Activated CD4-positive, alpha-beta T cell treated with anti-CD3 and anti-CD28 coated beads for 4 hours (primary cell): ENCODE data around the gene UGP2.

Experiments
- DNase-seq, 2 donors: peaks; one replicate each; pipeline ENCODE4 v3.0.0-alpha.2; 2020

UGP2 gene

DNA sequence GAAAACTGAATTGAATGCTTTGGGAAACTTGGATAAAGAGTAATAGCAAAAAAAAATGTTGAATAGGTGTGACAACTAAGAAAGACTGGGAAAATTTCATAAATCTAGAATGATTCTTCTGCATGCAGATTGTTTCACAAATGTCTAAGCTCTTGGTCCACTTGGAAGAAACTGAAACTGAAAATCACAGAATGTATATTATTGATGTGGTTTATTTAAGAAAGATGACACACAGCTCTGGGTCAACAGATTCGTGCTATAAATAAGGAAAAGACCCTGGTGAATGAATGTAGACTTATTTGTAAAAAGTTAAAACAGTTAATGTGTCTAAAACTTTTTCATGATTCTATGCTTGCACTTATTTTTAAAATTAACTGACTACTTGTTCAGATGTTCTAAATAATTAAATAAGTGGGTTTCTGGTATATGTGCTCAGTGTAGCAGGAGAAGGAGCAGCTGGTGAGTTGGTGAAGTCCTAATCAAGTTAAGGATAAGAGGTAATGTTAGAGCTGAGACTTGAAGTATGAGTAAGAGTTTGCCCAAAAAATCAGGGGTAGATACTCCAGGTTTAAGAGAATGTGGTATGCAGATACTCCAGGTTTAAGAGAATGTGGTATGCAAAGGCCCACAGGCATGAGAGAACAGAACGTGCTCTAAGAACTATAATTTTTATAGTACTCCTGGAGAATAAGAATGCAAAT, 24.5 kb downstream of the UGP2 start:
- DNase-seq: no peak

- DNase-seq: no peak
These were observed 29.0 kb downstream of the UGP2 start for GRCh38 chr2:63870679-63871078.

GRCh38 chr2:63871864-63872263, 30.2 kb downstream of the UGP2 start:
- no peak for DNase-seq

- no peak for DNase-seq
These were observed 31.1 kb downstream of the UGP2 start for GRCh38 chr2:63872571-63873328.

DNA sequence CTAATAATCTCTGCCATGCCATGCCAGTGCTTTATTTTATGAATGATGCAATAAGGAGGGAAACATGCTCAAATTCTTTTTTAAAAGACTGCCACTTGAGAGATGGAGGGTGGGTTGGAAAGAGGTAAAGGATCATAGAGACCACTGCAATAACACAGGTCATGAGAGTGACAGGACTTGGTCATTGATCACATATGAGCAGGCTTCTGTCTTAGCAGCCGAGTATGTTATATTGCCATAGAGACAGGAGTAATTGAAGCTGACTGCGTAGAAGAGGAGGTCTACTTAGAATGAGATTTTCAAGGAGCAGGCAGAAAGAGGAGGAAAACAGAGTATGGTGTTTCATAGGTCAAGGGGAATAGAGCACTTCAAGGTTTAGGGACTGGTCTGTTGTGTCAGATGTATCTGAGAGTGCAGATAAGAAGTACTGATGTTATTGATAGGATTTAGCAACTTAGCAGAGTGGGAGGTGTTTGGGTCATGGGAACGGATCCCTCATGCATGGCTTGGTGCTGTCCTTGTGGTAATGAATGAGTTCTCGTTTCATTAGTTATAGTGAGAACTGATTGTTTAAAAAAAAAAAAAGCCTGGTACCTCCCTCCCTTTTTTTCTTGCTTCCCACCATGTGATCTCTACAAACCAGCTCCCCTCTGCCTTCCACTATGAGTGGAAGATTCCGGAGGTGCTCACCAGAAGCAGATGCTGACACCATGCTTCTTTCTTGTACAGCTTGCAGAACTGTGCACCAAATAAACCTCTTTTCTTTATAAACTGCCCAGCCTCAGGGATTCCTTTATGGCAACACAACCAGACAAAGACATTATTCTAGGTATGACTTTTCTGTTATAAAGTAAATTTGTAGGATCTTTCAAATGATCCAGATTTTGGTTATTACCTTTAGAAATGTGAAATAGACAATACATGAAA, 32.8 kb downstream of the UGP2 start:
- DNase-seq: no peak

DNA sequence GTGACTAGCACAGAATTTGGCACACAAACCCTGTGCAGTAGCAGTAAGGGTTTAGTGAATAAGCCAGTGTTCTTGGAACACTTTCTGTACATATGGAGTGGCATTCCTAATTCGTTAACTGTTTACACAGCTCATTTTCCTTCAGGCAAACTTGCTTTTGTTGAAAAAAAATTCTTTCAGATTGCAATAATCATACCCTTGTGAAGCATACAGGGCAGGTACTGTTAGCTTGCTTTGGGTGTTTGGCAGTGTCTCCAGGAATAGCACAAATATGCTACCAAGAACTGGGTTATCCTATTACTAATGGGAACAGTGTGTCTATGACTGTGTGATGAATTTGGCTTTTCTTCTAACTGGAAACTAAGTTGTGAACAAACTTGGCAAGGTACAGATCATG, 33.4 kb downstream of the UGP2 start:
- DNase-seq: no peak

DNA sequence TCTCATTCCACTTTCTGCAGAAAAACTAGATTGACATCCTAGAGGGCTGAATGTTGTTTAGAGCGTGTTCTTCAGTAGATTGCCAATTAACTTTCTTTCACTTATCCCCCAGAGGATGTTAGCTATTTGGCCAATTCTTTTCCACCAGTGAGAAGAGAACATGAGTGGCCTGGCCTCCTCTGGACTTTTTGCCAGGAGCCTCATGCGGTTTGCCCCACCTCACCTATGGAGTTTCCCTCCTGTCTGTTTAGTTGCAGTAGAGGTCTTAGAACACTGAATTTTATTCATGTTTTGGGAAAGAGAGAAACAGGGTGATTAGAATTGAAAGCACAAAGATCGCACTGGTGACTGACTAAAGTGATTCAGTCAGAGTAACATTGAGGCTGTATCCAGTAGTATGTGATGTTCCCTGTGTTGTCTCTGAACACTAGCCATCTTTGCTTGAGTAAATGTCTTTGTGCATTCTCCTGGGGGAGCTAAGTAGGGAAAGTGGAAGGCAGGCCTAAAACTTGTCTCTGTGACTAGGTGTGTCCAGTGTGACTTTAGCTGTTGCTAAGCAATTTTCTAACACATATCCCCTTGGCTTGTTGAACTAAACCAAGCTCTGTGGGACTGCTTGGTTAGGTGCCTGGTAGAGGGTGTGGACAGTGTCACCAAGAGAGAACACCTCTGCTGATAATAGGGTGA, 34.0 kb downstream of the UGP2 start:
- DNase-seq: no peak

DNA sequence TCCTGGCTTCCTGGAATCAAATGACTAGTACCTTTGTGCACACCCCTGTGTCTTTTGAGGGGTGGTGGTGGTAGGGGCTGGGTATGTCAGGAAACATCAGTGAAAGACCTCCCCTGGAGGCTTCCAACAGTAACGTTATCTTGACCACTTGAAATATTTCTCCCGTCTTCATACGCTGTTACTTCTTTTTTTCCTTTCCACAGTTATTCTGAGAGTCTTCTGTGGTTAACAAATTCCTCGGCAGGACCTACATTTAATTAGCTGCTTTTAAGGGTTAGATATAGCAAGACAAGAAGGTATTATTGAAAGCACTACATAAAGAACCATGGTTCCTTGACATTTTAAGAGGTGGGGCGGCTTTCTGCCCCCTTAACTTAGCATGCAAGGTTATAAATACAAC, 34.6 kb downstream of the UGP2 start:
- no peak for DNase-seq

GRCh38 chr2:63878486-63878885, 36.8 kb downstream of the UGP2 start:
- DNase-seq: no peak

- DNase-seq: no peak
These were observed 38.3 kb downstream of the UGP2 start for GRCh38 chr2:63879876-63880433.

GRCh38 chr2:63880625-63881024, 38.9 kb downstream of the UGP2 start:
- no peak for DNase-seq

- DNase-seq: no peak
These were observed 39.5 kb downstream of the UGP2 start for GRCh38 chr2:63881205-63881604.

DNA sequence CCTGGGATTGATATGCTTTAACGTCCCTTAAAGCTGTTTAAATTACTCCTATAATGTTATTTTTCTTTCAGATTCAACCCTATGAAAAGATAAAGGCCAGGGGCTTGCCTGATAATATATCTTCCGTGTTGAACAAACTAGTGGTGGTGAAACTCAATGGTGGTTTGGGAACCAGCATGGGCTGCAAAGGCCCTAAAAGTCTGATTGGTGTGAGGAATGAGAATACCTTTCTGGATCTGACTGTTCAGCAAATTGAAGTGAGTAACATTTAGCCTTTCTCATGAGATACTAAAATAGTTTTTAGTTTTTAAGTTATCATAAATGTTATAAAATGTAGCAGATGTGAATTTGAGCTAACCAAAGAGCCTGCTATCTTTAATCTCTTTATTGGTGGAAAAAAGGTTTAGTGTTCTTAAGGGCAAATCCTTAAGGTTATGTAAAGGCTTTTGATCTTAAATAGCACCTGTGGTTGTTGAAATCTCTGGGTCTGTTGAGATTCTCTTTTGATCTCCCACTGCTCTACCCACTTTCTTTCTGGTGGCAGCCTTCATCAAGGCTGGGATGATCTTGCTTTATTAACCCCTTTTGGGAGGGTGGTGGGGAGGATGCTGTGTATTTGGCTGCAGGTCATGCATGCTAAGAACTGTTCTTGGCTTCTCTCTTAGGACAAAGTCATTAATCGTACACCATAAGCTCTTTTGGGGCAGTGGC, 40.9 kb downstream of the UGP2 start:
- DNase-seq: no peak

DNA sequence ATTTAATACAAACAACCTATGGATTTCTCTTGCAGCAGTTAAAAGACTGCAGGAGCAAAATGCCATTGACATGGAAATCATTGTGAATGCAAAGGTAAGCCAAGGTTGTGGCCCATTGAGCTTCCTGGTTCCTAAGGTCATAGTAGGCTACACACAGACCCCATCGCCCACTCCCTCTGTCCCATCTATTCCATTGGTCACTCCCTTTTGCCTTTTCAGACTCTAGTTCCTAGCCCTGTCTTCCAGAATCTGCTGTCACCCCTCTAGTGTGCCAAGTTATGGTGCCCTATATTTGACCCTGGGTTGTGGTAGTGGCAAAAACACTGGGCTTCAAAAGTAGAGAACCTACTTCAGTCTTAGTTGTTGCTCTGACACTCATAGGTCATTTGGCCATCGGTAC, 44.7 kb downstream of the UGP2 start:
- DNase-seq: no peak

DNA sequence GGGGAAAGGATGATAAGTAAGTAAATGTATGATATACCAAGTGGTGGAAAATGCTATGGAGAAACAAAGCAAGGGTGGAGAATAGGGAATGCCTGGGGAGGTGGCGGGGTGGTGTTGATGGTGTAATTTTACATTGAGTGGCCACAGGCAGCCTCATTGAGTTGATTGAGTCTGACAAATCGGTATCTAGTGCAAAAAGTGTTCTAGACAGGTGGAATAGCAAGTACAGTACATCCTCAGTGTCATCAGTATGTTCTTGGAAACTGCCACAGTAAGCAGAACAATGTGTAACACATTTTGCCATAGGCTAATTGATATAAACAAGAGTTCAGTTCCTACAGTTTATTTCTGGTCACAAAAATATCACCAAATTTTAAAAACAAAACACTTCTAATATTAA, 46.4 kb downstream of the UGP2 start:
- DNase-seq: no peak

DNA sequence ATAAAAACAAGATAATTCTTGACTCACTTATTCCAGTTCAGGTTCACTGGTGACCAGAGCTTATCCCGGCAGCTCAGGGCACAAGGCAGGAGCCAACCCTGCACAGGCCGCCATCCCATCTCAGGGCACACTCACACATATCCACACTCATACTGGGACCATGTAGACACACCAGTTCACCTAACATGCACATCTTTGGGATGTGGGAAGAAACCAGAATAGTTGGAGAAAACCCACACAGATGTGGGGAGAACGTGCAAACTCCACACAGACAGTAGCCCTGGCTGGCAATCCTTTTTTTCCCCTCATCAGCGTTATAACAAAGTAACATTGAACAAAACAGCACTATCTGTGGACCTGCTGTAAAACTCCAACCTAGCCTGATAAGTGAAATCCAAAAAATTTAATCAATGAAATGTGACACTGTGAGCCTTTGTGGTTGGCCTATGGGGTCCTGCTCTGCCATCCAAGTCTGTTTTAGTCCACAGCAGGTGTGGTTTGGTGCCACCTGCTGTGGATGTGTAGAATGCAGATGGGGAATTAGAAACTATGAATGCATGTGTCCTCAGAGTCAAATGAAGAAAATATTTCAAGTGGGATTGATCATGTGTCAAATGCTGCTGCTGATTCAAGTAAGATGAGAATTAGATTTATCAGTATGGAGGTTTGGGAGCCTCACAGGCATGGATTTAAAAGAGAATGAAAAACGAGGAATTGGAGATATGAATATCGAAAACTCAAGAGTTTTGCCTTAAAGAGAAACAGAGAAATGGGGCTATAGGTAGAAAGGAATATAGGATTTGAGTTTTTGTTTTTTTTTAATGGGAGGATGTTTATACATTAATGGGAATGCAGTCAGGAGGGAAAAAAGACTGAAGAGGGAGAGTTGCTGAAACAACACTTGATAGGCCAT, 47.0 kb downstream of the UGP2 start:
- peak; percentile 3 to 38 for DNase-seq

- DNase-seq: no peak
These were observed 49.0 kb downstream of the UGP2 start for GRCh38 chr2:63890678-63891077.

GRCh38 chr2:63891488-63892030, 49.9 kb downstream of the UGP2 start:
- no peak for DNase-seq

- DNase-seq: no peak
These were observed 51.5 kb downstream of the UGP2 start for GRCh38 chr2:63893163-63893562.

DNA sequence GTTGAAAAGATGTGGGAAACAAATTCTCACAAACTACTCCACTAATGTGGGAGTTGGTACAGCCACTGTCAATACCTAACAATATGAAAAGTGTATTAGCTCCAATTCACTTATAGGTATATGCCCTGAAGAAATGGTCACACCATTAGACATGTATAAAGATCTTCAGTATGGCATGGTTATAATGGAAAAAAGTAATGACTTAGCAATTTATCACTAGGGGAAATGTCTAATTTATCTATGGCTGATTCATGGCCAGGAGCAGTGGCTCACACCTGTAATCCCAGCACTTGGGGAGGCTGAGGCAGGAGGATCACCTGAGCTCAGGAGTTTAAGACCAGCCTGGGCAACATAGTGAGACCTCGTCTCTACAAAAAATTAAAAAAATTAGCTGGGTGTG, 52.5 kb downstream of the UGP2 start:
- no peak for DNase-seq

DNA sequence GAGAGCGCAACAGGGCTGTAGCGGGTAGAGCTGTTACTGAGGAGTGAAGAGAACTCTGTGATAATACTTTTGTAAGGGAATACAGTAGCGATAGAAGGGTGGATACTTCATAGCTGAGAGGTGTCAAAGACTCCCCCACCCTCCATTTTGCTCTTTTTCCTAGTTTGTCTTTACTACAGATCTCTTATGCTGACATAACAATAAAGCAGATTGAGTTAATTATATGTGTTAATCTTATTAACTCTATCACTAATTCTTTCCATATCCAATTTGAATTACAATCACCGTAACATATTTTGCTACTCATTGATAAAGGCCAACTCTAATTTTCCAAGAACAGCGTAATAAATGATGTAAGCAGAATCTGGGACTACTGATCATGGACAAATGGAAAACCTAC, 57.1 kb downstream of the UGP2 start:
- no peak for DNase-seq
